Thyroid gland (tissue), 4 donors: ENCODE data around the gene CISTR.

Experiments used
- POLR2A ChIP-seq, 2 donors: fragments of 450-650 bp; IDR thresholded peaks; one replicate each; pipeline ENCODE4 v1.6.1; 2017; ENCODE audit warnings: antibody characterized with exemption in 2 of 2, mild to moderate bottlenecking in 2 of 2, moderate library complexity in 1 of 2
- TF ChIP-seq, protein P1 (sequence below), 6 experiments: fragments of 200-600 bp in 3 of 6; fragments of 450-650 bp in 3 of 6; sonication (generic) in 3 of 6; IDR thresholded peaks; one replicate each; pipeline ENCODE4 v1.5.1; 2016 to 2019; ENCODE audit warnings: antibody characterized with exemption in 6 of 6, mild to moderate bottlenecking in 2 of 6, inconsistent platforms in 1 of 6, moderate library complexity in 1 of 6

DNA sequence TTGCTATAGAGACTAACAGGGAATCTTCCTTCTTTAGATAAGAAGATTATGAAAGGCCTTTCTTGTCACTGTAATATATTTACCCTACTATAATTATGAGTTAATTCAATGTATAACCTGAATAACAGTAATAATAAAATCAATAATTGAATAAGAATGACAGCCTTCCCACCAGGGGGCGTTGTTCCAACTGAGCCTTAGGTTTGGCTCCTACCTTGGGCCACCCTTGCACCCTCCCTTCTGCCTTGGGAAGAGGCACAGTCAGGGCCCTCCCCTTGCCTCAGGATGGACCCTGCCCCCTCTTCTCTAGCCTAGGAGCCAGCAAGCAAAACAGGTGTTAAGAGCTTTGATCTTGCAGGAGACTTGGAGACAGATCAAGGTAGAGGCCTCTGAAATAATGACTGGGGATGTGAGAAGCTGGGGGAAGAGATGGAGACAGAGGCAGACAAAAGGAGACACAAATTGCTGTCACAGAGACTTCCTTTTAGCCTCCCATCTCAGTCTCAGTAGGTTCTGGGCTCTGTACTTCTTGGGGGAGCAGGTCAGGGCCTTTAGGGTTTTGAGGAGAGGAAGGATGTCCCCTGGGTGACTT is 40.1 kb upstream of the CISTR start:
- no peak for TF ChIP-seq POLR2A (IDR thresholded peaks at IDR 0.05)
- TF ChIP-seq, protein P1, sequence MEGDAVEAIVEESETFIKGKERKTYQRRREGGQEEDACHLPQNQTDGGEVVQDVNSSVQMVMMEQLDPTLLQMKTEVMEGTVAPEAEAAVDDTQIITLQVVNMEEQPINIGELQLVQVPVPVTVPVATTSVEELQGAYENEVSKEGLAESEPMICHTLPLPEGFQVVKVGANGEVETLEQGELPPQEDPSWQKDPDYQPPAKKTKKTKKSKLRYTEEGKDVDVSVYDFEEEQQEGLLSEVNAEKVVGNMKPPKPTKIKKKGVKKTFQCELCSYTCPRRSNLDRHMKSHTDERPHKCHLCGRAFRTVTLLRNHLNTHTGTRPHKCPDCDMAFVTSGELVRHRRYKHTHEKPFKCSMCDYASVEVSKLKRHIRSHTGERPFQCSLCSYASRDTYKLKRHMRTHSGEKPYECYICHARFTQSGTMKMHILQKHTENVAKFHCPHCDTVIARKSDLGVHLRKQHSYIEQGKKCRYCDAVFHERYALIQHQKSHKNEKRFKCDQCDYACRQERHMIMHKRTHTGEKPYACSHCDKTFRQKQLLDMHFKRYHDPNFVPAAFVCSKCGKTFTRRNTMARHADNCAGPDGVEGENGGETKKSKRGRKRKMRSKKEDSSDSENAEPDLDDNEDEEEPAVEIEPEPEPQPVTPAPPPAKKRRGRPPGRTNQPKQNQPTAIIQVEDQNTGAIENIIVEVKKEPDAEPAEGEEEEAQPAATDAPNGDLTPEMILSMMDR (IDR thresholded peaks at IDR 0.05): peak in 2 of 6 experiments; percentile 13 to 29
